H1 (cell line): ENCODE results near the gene ARL8A.

Experiments used
- EP300 ChIP-seq, 2 experiments: IDR thresholded peaks; 1 replicate in 1 of 2; 2 replicates in 1 of 2; pipeline ENCODE4 v1.6.1; 2011 to 2012; ENCODE audit warnings: low read depth in 2 of 2, low read length in 2 of 2, mild to moderate bottlenecking in 2 of 2, borderline replicate concordance in 1 of 2, inconsistent platforms in 1 of 2, moderate library complexity in 1 of 2
- GABPA ChIP-seq: IDR thresholded peaks from 2 replicates; pipeline ENCODE4 v1.6.1; 2011; ENCODE audit warnings: mild to moderate bottlenecking, low read length, moderate library complexity, borderline replicate concordance; ENCODE audit not compliant: insufficient read depth
- HDAC6 ChIP-seq: IDR thresholded peaks from one replicate; pipeline ENCODE4 v1.7.1; 2012; ENCODE audit warnings: low read depth, mild to moderate bottlenecking, inconsistent platforms, low read length, moderate library complexity
- MAX ChIP-seq: IDR thresholded peaks from 2 replicates; pipeline ENCODE4 v1.6.1; 2012; ENCODE audit warnings: inconsistent platforms
- NRF1 ChIP-seq: IDR thresholded peaks from 2 replicates; pipeline ENCODE4 v1.6.1; 2011; ENCODE audit warnings: mild to moderate bottlenecking, low read depth, low read length, improper control_type of control experiment
- POLR2A ChIP-seq, 2 experiments: IDR thresholded peaks; 1 replicate in 1 of 2; 2 replicates in 1 of 2; pipeline ENCODE4 v1.6.1; 2011; ENCODE audit warnings: low read depth in 2 of 2, low read length in 2 of 2, mild to moderate bottlenecking in 2 of 2; ENCODE audit errors: control extremely low read depth in 1 of 2
- POLR2AphosphoS5 ChIP-seq: IDR thresholded peaks from 2 replicates; pipeline ENCODE4 v1.6.1; 2011; ENCODE audit warnings: low read depth, low read length
- TEAD4 ChIP-seq: IDR thresholded peaks from 2 replicates; pipeline ENCODE4 v1.6.1; 2012; ENCODE audit warnings: low read depth, low read length, inconsistent platforms, mixed read lengths
- TF ChIP-seq, protein P1 (sequence below), 3 experiments: IDR thresholded peaks; 1 replicate in 2 of 3; 2 replicates in 1 of 3; pipeline versions ENCODE4 v1.5.1 to v1.6.1; 2011; ENCODE audit warnings: low read length in 3 of 3, mild to moderate bottlenecking in 3 of 3, inconsistent platforms in 2 of 3, low read depth in 1 of 3, moderate library complexity in 1 of 3; ENCODE audit not compliant: insufficient read depth in 1 of 3; ENCODE audit errors: control extremely low read depth in 1 of 3

DNA sequence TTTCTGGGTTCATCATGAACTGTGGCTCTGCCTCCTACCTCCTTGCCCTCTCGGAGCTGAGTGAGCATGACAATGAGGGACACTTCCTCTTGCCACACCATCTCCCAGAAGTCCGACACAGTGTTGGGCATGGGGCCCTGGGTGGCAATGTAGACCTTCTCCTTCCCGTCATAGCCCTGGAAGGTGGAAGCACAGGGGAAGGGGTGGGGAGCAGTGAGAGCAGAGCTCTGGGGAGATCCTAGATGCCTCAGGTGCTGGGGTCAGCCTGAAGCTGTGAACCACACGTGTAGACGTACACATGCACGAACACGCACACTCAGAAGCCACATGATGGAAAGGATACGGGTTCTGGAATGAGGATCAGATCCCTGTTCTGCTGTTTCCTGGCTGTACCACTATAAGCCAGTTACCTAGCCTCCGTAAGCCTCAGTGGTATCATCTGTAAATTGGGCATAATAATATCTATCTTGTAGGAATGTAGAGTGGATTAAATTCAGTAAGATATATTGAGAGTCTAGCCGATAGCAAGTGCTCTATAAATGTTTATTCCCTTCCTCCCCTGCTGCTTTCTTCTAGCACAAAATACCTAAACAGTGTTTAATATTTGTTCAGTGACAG lies 9.7 kb upstream of the ARL8A start:
- TF ChIP-seq TEAD4: no peak
- TF ChIP-seq, protein P1, sequence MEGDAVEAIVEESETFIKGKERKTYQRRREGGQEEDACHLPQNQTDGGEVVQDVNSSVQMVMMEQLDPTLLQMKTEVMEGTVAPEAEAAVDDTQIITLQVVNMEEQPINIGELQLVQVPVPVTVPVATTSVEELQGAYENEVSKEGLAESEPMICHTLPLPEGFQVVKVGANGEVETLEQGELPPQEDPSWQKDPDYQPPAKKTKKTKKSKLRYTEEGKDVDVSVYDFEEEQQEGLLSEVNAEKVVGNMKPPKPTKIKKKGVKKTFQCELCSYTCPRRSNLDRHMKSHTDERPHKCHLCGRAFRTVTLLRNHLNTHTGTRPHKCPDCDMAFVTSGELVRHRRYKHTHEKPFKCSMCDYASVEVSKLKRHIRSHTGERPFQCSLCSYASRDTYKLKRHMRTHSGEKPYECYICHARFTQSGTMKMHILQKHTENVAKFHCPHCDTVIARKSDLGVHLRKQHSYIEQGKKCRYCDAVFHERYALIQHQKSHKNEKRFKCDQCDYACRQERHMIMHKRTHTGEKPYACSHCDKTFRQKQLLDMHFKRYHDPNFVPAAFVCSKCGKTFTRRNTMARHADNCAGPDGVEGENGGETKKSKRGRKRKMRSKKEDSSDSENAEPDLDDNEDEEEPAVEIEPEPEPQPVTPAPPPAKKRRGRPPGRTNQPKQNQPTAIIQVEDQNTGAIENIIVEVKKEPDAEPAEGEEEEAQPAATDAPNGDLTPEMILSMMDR (IDR thresholded peaks at IDR 0.05; ENCODE audit: control extremely low read depth in 1 of 3, insufficient read depth in 1 of 3, low read depth in 1 of 3, low read length in 3 of 3): no peak
- TF ChIP-seq POLR2AphosphoS5: no peak
- no peak for TF ChIP-seq MAX
- TF ChIP-seq HDAC6: no peak
- TF ChIP-seq POLR2A (IDR thresholded peaks at IDR 0.05; ENCODE audit: control extremely low read depth in 1 of 2, low read depth in 2 of 2, low read length in 2 of 2): no peak
- no peak for TF ChIP-seq GABPA
- TF ChIP-seq NRF1: no peak
- no peak for TF ChIP-seq EP300 (IDR thresholded peaks at IDR 0.05; ENCODE audit: borderline replicate concordance in 1 of 2, low read depth in 2 of 2, low read length in 2 of 2)
